ENCODE results near the gene IQSEC3. TPM values are rescaled to one million over a fixed set of nuclear protein-coding genes. Genes with fewer than 3 reads are reported as not detected.

Gene IQSEC3
- total RNA-seq, 1 donor from 2014 or later, result 0.10 TPM

DNA sequence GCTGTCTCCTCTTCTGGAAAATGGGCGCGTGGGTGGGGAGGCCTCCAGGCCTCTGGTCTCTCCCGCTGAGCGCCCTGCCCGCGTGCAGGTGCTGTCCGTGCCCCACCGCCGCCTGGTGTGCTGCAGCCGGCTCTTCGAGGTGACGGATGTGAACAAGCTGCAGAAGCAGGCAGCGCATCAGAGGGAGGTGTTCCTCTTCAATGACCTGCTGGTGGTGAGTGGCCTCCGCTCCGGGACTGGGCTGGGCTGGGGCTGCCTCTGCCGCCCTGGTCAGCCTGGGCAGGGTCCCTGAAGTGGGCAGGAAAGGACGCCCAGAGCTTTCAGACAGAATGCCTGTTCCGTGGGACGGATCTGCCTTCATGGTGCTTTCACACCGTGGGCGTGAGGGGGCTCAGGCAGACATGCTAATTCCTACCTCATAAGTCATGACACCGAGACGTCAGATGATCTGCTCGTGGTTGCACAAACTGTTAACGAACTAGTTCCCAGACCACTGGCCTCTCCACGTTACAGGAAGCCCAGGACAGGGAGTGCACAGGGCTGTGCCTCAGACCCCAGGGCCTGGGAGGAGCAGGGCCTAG lies 96.9 kb downstream of the IQSEC3 start:
- DNase-seq (ENCODE audit: low read depth), result no peak

DNA sequence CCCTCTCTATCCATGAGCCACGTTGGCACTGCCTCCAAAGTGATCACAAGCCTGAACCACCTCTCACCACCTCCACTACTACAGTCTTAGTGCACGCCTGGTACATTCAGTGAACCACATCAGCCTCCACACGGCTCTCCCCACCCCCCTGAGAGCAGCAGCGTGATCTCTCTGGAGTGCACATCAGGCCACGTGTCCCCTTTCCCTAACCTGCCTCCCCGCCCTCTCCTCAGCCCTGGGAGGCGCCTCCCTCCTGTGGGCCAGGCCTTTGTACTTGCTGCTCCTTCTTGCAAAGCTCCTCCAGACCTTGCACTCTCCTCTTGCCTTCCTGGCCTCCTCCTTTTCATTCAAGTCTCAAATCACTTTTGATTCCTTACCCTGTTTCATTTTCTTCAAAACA lies 97.6 kb downstream of the IQSEC3 start:
- peak; percentile 81 for DNase-seq (ENCODE audit: low read depth)

DNA sequence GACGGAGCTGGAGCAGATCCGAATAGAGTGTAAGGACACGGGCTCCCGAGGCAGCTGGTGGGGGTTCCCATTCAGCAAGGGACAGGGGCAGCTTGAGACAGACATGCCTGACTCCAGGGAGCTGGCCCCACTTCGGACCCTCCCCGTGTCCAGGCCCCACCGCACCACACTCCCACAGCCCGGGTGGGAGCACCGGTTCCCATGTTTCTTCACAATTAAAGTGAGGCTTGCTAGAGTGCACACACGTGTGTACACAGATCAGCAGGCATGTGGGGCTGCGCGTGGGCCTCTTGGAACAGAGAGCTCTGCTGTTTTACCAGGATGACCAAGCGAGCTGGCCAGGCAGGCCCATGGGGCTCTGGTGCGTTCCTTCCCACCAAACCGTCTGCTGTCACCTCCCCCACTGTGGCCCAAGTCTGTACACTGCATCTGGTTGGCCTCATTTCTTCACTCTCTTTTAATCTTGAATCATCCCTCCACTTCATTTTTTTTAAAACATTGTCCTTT lies 99.3 kb downstream of the IQSEC3 start:
- no peak for DNase-seq (ENCODE audit: low read depth)

DNA sequence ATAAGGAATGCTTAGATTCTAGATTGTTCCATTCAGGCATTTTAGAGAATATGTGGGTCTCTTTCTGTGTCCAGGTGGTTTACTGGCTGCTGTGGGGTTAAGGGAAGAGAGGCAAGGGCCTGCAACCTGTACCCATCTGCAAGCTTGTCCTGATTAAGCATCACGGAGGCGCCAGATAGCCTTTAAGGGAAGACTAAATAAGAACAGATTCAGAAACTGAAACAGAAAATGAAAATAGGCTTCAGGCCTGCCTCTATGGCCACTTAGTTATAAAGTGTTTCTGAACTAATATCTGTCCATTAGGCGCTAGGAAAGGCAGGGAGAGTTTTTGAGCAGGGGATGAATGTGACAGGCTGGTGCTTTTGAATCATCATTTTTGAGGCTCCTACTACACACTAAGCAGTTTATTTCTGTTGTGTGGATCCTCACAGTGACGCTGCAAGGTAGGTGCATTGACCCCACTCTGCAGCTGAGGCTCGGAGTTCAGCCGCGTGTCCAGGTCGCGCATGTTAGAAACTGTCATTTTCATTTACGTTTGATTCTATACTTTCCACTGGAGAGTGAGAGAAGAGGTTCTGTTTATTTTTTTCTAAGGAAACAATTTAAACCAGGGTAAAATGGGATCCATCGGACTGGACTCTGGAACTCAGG lies 100.0 kb downstream of the IQSEC3 start:
- DNase-seq (ENCODE audit: low read depth), result no peak

- DNase-seq (ENCODE audit: low read depth), result no peak
These were observed 101.5 kb downstream of the IQSEC3 start for GRCh38 chr12:167959-168600.

DNA sequence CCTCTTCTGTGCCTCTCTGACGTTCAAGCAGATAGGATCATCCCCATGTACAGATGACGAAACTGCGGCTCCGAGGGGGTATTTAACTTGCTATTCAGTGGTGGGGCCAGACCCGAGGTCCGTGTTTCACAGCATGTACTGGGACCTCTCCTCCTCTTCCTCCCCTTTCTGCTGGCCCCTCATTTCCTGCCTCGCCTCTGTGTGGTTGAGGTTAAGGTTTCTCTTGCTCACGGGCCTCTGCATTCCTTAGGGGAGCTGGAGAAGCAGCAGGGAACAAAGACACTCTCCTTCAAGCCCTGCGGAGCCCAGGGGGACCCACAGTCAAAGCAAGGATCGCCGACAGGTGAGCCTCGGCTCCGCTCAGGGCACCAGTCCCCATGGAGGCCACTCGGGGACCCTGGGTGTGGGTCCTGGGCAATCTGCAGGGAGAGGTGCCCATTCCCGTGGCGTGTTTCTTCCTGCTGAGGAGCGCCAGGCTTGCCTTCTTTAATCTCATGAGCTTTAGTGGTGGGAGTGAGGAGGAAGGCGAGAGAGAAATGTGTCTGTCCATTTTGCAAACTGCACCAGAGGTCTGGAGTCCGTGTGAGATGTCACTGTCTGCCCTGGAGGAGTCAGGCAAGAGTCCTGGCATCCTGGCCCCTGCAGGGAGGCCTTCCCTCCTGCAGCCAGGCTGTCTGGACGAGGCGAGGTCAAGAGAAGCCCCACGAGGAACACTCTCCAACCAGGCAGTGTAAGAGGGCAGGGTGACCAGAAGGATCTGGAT lies 102.4 kb downstream of the IQSEC3 start:
- DNase-seq (ENCODE audit: low read depth), result no peak

- no peak for DNase-seq (ENCODE audit: low read depth)
These were observed 103.2 kb downstream of the IQSEC3 start for GRCh38 chr12:169528-170370.

GRCh38 chr12:170371-171225 lies 104.0 kb downstream of the IQSEC3 start:
- no peak for DNase-seq (ENCODE audit: low read depth)

DNA sequence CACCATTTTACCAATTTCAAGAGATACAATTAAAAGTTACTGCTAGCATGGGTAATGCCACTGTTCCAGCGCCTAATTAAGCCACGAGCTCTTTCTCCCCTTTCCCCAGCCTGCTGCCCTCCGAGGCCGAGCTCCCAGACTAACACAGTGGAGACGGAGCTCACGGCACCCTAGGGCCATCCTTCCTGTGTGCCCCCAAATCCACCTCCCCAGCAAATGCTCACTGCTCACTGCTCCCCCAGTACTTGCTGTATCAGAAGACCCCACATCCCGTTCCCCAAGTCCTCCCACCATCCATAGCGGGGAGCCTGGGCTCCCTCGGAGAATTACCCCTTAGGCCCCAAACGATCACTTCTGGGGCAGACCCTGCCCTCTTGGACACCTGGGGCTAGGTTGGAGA lies 104.7 kb downstream of the IQSEC3 start:
- no peak for DNase-seq (ENCODE audit: low read depth)

DNA sequence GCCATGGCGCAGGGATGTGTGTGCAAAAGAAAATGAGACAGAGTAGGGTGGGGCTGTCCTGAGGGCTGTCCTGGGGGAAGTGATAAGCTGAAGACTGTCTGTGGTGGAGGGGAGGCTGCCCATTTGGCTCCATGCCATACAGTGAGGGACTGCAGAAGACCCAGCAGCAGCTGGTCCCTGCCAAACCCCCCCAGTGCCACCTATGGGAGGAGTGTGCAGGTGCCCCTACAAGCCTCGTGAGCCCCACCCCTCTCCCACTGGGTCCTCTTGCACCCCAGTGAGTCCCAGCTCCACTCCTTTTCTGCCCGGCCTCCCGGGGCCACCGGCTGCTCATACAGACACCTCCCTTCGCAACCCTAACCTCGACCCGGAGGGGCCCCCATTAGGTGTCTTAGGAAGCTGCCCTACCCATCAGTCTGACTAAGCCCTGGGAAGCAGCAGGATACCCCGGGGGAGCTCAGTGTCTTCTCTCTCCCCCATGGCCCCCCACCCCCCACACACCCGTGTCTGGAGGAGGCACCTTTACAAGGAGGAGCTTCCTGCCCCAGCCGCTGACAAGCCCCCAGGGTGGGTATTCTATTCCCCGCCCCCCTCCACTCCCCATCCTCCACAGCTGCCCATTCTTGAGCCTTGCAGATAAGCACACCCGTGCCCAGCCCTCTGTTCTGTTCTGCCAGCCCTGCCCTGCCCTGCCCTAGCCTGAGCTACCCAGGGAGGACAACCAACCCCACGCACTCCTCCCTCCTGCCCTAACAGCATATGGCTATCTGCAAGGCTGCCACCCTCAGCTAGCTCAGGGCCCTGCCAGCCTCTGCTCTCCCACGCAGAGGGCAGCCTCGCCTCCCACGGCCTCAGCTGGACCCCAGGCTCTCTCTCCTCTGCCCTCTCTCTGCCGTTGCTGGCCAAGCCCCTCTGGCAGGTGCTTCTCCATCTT lies 105.4 kb downstream of the IQSEC3 start:
- no peak for DNase-seq (ENCODE audit: low read depth)

- DNase-seq (ENCODE audit: low read depth), result no peak
These were observed 106.2 kb downstream of the IQSEC3 start for GRCh38 chr12:172732-173161.

- DNase-seq (ENCODE audit: low read depth), result no peak
These were observed 107.6 kb downstream of the IQSEC3 start for GRCh38 chr12:174124-174523.

- no peak for DNase-seq (ENCODE audit: low read depth)
These were observed 108.0 kb downstream of the IQSEC3 start for GRCh38 chr12:174596-174995.

GRCh38 chr12:175250-175649 lies 108.7 kb downstream of the IQSEC3 start:
- no peak for DNase-seq (ENCODE audit: low read depth)

DNA sequence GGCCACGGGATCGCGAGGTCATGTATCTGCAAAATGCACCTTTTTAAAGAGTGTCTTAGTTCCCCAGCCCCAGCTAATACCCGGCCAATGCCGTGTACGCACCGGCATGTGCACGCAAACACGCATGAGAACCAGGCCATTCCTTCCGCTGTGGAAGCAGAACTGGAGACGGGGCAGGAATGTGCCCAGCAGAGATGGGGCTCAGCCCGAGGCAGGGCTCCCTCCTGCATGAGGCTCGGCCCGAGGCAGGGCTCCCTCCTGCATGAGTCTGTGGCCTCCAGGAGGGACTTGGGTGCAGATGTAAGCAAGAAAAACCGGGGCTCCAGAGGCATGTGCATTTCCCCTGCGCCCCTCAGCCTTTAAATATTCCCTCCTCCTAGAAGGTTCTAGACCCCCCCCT lies 109.2 kb downstream of the IQSEC3 start:
- DNase-seq (ENCODE audit: low read depth), result no peak

GRCh38 chr12:176321-177181 lies 110.0 kb downstream of the IQSEC3 start:
- DNase-seq (ENCODE audit: low read depth), result peak; percentile 61

GRCh38 chr12:177336-177979 lies 110.9 kb downstream of the IQSEC3 start:
- DNase-seq (ENCODE audit: low read depth), result no peak
